T-helper 9 cell (primary cell): Measurements from ENCODE around the gene LASP1.
"Not testable (repeated sequence)": the region's sequence is repeated elsewhere in the genome, so short reads cannot be mapped to it uniquely, and the experiment has no call there.

ENCODE experiments used
- DNase-seq: peaks from one replicate; pipeline ENCODE4 v3.0.0-alpha.2; 2020

LASP1 gene

GRCh38 chr17:38940404-38940803 lies 70.5 kb downstream of the LASP1 start:
- no peak for DNase-seq

GRCh38 chr17:38942696-38943334 lies 73.0 kb downstream of the LASP1 start:
- no peak for DNase-seq

GRCh38 chr17:38943607-38944006 lies 73.7 kb downstream of the LASP1 start:
- DNase-seq, result no peak

GRCh38 chr17:38947189-38947588 lies 77.3 kb downstream of the LASP1 start:
- DNase-seq, result no peak

- DNase-seq, result not testable (repeated sequence)
These were observed 83.9 kb downstream of the LASP1 start for GRCh38 chr17:38953800-38954199.

- DNase-seq, result no peak
These were observed 88.5 kb downstream of the LASP1 start for GRCh38 chr17:38958326-38958725.

GRCh38 chr17:38958756-38959155 lies 88.9 kb downstream of the LASP1 start:
- no peak for DNase-seq

GRCh38 chr17:38959508-38959907 lies 89.7 kb downstream of the LASP1 start:
- no peak for DNase-seq

- DNase-seq, result no peak
These were observed 90.5 kb downstream of the LASP1 start for GRCh38 chr17:38960402-38960801.

- no peak for DNase-seq
These were observed 91.6 kb downstream of the LASP1 start for GRCh38 chr17:38961413-38961812.

- DNase-seq, result peak; percentile 54
These were observed 97.5 kb downstream of the LASP1 start, which contains the start of gene FBXO47 for GRCh38 chr17:38967290-38967738. Gene FBXO47 (minus strand): TSS chr17:38967403. CDS start chr17:38963025, 4,378 bp downstream.

GRCh38 chr17:38969281-38969680 lies 99.4 kb downstream of the LASP1 start:
- DNase-seq, result no peak

- DNase-seq, result no peak
These were observed 100.3 kb downstream of the LASP1 start for GRCh38 chr17:38970128-38970527.

GRCh38 chr17:38970804-38971203 lies 100.9 kb downstream of the LASP1 start:
- no peak for DNase-seq
